Measurements from ENCODE around the gene RASGRP4. TPM values are rescaled to one million over a fixed set of nuclear protein-coding genes. Genes with fewer than 3 reads are reported as not detected.

The RASGRP4 gene
- total and polyA plus RNA-seq, 10 of the 15 experiments (the other 5 are each of a cell fraction or from before 2014, with no cell fraction given), result 0.24 to 7.4 (median 3.3) TPM

DNA sequence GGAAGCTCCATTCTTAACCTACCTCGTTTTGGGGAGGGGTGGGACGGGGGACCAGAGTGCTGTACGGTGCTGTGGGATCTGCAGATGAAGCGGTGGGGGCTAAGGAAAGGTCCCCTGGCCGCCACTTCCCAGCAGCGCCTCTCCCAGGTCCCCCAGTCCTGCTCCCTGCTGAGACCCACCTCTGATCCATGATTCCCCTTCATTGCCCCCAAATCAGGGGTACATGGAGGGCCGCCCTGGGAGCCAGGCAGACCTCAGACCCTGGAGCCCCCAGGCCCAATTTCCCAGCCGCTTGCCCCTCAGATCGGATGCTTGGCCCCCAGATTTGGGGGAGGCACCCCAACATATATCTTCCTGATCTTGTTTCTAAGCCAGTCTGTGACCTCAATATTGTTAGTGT is 26.9 kb downstream of the RASGRP4 start:
- Histone ChIP-seq H3K9ac (ENCODE audit: control insufficient read depth, insufficient read depth, low read length) (no peak overlapping the region), H3K9me3 (replicated peaks; ENCODE audit: control insufficient read depth, insufficient read depth, low read length) (no peaks in the 10 kb centered on the region), H3K27ac (ENCODE audit: control insufficient read depth, insufficient read depth) (no peak overlapping the region), H3K4me1 (ENCODE audit: control insufficient read depth, insufficient read depth, low read length) (no peaks in the 10 kb centered on the region), H4K20me1 (ENCODE audit: control insufficient read depth, insufficient read depth) (no peaks in the 10 kb centered on the region), H2AFZ (ENCODE audit: control insufficient read depth, low read depth, low read length) (no peak overlapping the region), H3K4me3 (no peak overlapping the region), H3K4me2 (ENCODE audit: control insufficient read depth, insufficient read depth) (no peak overlapping the region), H3K36me3 (ENCODE audit: control insufficient read depth in 2 of 2, insufficient read depth in 2 of 2, low read length in 1 of 2) (no peaks in the 10 kb centered on the region), H3K27me3 (replicated peaks in 1 of 2; ENCODE audit: control insufficient read depth in 2 of 2, insufficient read depth in 2 of 2, low read length in 1 of 2) (peaks cover 2 to 5% of the 10 kb centered on the region in 2 experiments; a peak in 3 of 4 replicates), H3K79me2 (ENCODE audit: control insufficient read depth, insufficient read depth, low read length) (no peaks in the 10 kb centered on the region)
- no peak for TF ChIP-seq ASH2L (IDR thresholded peaks at IDR 0.05; ENCODE audit: borderline replicate concordance, low read depth)
- TF ChIP-seq, protein P1, sequence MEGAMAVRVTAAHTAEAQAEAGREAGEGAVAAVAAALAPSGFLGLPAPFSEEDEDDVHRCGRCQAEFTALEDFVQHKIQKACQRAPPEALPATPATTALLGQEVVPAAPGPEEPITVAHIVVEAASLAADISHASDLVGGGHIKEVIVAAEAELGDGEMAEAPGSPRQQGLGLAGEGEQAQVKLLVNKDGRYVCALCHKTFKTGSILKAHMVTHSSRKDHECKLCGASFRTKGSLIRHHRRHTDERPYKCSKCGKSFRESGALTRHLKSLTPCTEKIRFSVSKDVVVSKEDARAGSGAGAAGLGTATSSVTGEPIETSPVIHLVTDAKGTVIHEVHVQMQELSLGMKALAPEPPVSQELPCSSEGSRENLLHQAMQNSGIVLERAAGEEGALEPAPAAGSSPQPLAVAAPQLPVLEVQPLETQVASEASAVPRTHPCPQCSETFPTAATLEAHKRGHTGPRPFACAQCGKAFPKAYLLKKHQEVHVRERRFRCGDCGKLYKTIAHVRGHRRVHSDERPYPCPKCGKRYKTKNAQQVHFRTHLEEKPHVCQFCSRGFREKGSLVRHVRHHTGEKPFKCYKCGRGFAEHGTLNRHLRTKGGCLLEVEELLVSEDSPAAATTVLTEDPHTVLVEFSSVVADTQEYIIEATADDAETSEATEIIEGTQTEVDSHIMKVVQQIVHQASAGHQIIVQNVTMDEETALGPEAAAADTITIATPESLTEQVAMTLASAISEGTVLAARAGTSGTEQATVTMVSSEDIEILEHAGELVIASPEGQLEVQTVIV (IDR thresholded peaks at IDR 0.05; ENCODE audit: borderline replicate concordance, partially characterized antibody), result no peak
- no peak for TF ChIP-seq CREB1 (IDR thresholded peaks at IDR 0.05; ENCODE audit: low read depth)
- TF ChIP-seq EGR1 (IDR thresholded peaks at IDR 0.05; ENCODE audit: borderline replicate concordance in 1 of 2, low read depth in 2 of 2, low read length in 2 of 2), result no peak
- TF ChIP-seq, protein P2, sequence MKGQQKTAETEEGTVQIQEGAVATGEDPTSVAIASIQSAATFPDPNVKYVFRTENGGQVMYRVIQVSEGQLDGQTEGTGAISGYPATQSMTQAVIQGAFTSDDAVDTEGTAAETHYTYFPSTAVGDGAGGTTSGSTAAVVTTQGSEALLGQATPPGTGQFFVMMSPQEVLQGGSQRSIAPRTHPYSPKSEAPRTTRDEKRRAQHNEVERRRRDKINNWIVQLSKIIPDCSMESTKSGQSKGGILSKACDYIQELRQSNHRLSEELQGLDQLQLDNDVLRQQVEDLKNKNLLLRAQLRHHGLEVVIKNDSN (IDR thresholded peaks at IDR 0.05; ENCODE audit: borderline replicate concordance, extremely low read length, insufficient read depth, low read depth, low read length), result no peak
- TF ChIP-seq KAT2A (conservative IDR thresholded peaks at IDR 0.05; ENCODE audit: control insufficient read depth, low read depth, low read length), result no peak
- TF ChIP-seq, protein P3, sequence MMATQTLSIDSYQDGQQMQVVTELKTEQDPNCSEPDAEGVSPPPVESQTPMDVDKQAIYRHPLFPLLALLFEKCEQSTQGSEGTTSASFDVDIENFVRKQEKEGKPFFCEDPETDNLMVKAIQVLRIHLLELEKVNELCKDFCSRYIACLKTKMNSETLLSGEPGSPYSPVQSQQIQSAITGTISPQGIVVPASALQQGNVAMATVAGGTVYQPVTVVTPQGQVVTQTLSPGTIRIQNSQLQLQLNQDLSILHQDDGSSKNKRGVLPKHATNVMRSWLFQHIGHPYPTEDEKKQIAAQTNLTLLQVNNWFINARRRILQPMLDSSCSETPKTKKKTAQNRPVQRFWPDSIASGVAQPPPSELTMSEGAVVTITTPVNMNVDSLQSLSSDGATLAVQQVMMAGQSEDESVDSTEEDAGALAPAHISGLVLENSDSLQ (IDR thresholded peaks at IDR 0.05), result no peak
- TF ChIP-seq SREBF1 (IDR thresholded peaks at IDR 0.05; ENCODE audit: low read length), result no peak
- TF ChIP-seq NRF1 (conservative IDR thresholded peaks at IDR 0.05; ENCODE audit: low read depth, low read length), result no peak
- TF ChIP-seq CBX5 (IDR thresholded peaks at IDR 0.05; ENCODE audit: low read depth), result no peak
- no peak for TF ChIP-seq KDM1A (IDR thresholded peaks at IDR 0.05; ENCODE audit: borderline replicate concordance)
- no peak for TF ChIP-seq RUNX3 (IDR thresholded peaks at IDR 0.05; ENCODE audit: low read length)
- TF ChIP-seq ZZZ3 (IDR thresholded peaks at IDR 0.05; ENCODE audit: control insufficient read depth, insufficient read length, low read depth), result no peak
- TF ChIP-seq, protein P4, sequence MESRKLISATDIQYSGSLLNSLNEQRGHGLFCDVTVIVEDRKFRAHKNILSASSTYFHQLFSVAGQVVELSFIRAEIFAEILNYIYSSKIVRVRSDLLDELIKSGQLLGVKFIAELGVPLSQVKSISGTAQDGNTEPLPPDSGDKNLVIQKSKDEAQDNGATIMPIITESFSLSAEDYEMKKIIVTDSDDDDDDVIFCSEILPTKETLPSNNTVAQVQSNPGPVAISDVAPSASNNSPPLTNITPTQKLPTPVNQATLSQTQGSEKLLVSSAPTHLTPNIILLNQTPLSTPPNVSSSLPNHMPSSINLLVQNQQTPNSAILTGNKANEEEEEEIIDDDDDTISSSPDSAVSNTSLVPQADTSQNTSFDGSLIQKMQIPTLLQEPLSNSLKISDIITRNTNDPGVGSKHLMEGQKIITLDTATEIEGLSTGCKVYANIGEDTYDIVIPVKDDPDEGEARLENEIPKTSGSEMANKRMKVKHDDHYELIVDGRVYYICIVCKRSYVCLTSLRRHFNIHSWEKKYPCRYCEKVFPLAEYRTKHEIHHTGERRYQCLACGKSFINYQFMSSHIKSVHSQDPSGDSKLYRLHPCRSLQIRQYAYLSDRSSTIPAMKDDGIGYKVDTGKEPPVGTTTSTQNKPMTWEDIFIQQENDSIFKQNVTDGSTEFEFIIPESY (IDR thresholded peaks at IDR 0.05), result no peak
- no peak for TF ChIP-seq SUPT20H (IDR thresholded peaks at IDR 0.05; ENCODE audit: borderline replicate concordance, control insufficient read depth, low read depth, low read length)
- no peak for TF ChIP-seq JUNB (IDR thresholded peaks at IDR 0.05)
- no peak for TF ChIP-seq MTA3 (IDR thresholded peaks at IDR 0.05; ENCODE audit: borderline replicate concordance, low read length)
- no peak for TF ChIP-seq JUND (IDR thresholded peaks at IDR 0.05; ENCODE audit: low read depth, low read length)
- TF ChIP-seq YBX1 (IDR thresholded peaks at IDR 0.05), result no peak
- in situ Hi-C loops (cut with MboI), result no loop called here
- intact Hi-C loops (cut with micrococcal nuclease; ENCODE audit: unreplicated experiment), result no loop called here
- WGBS (ENCODE audit: insufficient coverage, insufficient replicate concordance, low lambda C conversion rate, missing lambda C conversion rate), result 33% methylated on average over 9 of the region's 9 CpGs
- POLR2A ChIA-PET, result no interaction called here
- SMC1A ChIA-PET (ENCODE audit: uncharacterized antibody, unreplicated experiment), result no interaction called here
- RAD21 ChIA-PET (ENCODE audit: unreplicated experiment), result interaction anchor here (0.6 kb wide), 1 partner anchor 14 kb away, joined by 3 read pairs; no protein-coding TSS in a partner anchor
- ATAC-seq (no peak), DNase-seq (ENCODE audit: low read depth, low spot score) (no peak), FAIRE-seq (no peak)
- no TSS peak for BruUV-seq (replicated peaks)
- CTCF ChIA-PET, result interaction anchor here (1.4 kb wide), 1 partner anchor 115 kb away, joined by 3 read pairs; no protein-coding TSS in a partner anchor

Measured in GM12878 (cell line).